GM12873 (cell line): Measurements from ENCODE around the gene ITGB1.

Experiments used
- CTCF ChIP-seq: IDR thresholded peaks from 2 replicates; pipeline ENCODE4 v1.5.1; 2012; ENCODE audit warnings: low read depth, mild to moderate bottlenecking, moderate library complexity, low read length, control low read depth; ENCODE audit not compliant: insufficient read depth; ENCODE audit errors: missing control alignments

The ITGB1 gene

GRCh38 chr10:32988604-32989003, 30.6 kb upstream of the ITGB1 start:
- TF ChIP-seq CTCF, result no peak

DNA sequence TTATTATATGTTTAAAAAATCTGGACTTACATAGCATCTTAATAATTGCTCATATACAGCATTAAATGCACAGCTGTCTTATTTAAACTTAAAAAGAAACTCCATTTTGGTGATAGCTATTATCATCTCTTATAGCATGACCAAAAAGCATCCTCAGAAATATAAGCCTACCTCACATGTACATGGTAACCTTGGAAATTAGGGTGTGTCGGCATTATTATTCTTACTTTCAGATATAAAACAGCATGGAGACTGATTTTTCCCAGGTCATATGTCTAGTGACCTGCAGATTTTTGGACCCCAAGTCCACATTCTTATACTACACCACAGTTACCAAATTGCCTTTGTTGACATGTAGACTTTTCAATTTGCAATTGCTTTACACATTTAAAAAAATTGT, 29.1 kb upstream of the ITGB1 start:
- no peak for TF ChIP-seq CTCF

DNA sequence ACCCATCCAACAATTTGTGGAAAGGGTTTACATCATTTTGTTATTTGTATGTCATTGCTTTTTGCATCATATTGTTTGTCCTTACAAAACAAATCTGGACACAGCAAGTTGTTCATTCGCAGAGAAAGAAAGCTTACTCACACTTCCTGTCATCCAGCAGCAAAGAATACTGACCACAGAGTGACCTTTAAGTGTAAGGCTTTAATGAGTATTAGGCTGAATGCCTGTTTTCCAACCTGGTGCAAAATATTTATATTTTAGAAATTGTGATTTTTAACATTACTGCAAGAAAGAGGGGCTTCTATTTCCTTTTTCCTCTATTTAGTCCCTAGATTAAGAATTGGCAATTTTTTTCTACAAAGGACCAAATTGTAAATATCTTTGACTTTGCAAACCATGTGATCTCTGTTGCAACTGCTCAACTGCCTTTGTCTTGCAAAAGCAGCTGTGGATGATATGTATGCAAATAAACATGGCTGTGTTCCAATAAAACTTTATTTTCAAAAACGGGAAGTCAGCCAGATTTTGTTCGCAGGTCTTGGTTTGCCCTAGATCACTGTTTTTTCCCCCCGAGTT, 27.8 kb upstream of the ITGB1 start:
- TF ChIP-seq CTCF, result no peak

DNA sequence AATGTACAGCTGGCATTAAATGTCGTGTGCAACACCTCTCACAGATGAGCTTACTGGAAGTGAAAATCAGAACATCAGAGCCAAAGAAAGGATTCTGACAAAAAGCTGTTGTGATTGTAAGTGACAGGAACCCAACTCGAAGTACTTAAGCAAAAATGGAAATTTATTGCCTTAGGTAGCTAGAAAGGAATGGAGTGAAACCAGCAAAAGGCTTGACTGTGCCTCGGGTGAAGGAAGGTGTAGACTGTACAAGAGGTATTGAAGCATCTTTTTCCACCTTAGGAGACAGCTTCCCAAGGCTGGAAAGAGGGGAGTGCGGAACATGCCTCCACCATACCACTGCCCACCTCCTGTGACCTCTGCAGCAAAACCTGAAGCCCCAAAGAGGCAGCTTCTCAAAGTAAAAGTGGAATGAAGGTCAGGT, 27.3 kb upstream of the ITGB1 start:
- no peak for TF ChIP-seq CTCF

DNA sequence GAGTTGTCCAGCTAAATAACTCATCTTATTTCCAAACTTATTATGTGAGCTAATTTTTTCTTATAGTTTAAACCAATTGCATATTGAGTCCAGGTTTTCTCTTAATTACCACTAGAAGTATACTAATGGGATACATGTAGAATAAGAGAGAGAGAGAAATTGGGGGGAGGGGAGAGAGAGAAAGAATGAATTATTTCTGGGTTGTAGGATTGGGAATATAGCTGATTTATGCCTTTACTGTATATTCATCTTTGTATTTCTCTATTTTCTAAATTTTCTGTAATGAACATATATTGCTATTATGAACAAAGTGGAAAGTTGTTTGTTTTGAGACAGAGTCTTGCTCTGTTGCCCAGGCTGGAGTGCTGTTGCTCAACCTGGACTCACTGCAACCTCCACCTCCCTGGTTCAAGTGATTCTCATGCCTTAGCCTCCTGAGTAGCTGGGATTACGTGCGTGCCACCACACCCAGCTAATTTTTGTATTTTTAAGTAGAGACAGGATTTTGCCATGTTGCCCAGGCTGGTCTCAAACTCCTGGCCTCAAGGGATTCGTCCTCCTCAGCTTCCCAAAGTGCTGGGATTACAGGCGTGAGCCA, 26.1 kb upstream of the ITGB1 start:
- no peak for TF ChIP-seq CTCF

- no peak for TF ChIP-seq CTCF
Observed at GRCh38 chr10:32982911-32983909, 25.2 kb upstream of the ITGB1 start.

GRCh38 chr10:32982293-32982709, 24.3 kb upstream of the ITGB1 start:
- TF ChIP-seq CTCF, result no peak
